Measurements from ENCODE around the gene GP1BB.

- no peak for TF ChIP-seq EZH2 (IDR thresholded peaks at IDR 0.05; ENCODE audit: insufficient read depth, poor library complexity, severe bottlenecking)
- no peak for TF ChIP-seq EZH2phosphoT487 (IDR thresholded peaks at IDR 0.05; ENCODE audit: insufficient read depth, low read depth)
Measured at GRCh38 chr22:19750507-19751490, 27.5 kb downstream of the GP1BB start.
